NCI-H187 (cell line): ENCODE data around the gene RTEL1.
"Not testable (repeated sequence)": the region's sequence is repeated elsewhere in the genome, so short reads cannot be mapped to it uniquely, and the experiment has no call there.

ENCODE experiments used
- DNase-seq, 2 experiments: peaks; one replicate each; lab custom pipeline; 2025; lab: John Stamatoyannopoulos, UW

Gene RTEL1

GRCh38 chr20:63628246-63628975 is 29.7 kb upstream of the RTEL1 start:
- DNase-seq, result peak; percentile 58 to 80

- not testable (repeated sequence) for DNase-seq
Observed at GRCh38 chr20:63630956-63631355, 27.2 kb upstream of the RTEL1 start.

- DNase-seq, result not testable (repeated sequence)
Observed at GRCh38 chr20:63631426-63631825, 26.7 kb upstream of the RTEL1 start.

- DNase-seq, result no peak
Observed at GRCh38 chr20:63633732-63634131, 24.4 kb upstream of the RTEL1 start.

GRCh38 chr20:63635431-63636141 is 22.5 kb upstream of the RTEL1 start:
- DNase-seq, result no peak

- no peak for DNase-seq
Observed at GRCh38 chr20:63636752-63637628, 21.1 kb upstream of the RTEL1 start.

- DNase-seq, result no peak
Observed at GRCh38 chr20:63639093-63639975, 18.8 kb upstream of the RTEL1 start.

- DNase-seq, result no peak
Observed at GRCh38 chr20:63640086-63640485, 18.0 kb upstream of the RTEL1 start.

- not testable (repeated sequence) for DNase-seq
Observed at GRCh38 chr20:63640686-63641085, 17.4 kb upstream of the RTEL1 start.

- no peak for DNase-seq
Observed at GRCh38 chr20:63641146-63641791, 16.8 kb upstream of the RTEL1 start.

GRCh38 chr20:63641792-63642523 is 16.2 kb upstream of the RTEL1 start:
- peak; percentile 66 to 94 for DNase-seq

GRCh38 chr20:63642527-63643247 is 15.4 kb upstream of the RTEL1 start:
- peak in 1 of 2 experiments; percentile 32 for DNase-seq

GRCh38 chr20:63643499-63643898 is 14.6 kb upstream of the RTEL1 start:
- no peak for DNase-seq

- DNase-seq, result no peak
Observed at GRCh38 chr20:63643946-63644345, 14.2 kb upstream of the RTEL1 start.

- DNase-seq, result no peak
Observed at GRCh38 chr20:63645218-63645617, 12.9 kb upstream of the RTEL1 start.

GRCh38 chr20:63648190-63648589 is 9.9 kb upstream of the RTEL1 start:
- DNase-seq, result no peak

- DNase-seq, result no peak
Observed at GRCh38 chr20:63648895-63649589, 9.1 kb upstream of the RTEL1 start.

- not testable (repeated sequence) for DNase-seq
Observed at GRCh38 chr20:63650486-63650885, 7.6 kb upstream of the RTEL1 start.

- DNase-seq, result no peak
Observed at GRCh38 chr20:63651942-63652191, 6.2 kb upstream of the RTEL1 start.
